Suprapubic skin (tissue), 4 donors: ENCODE results near the gene MAGEF1.

Source experiments
- EP300 ChIP-seq: sonication (generic); formaldehyde crosslinking; IDR thresholded peaks from one replicate; pipeline ENCODE4 v1.6.1; 2017; ENCODE audit warnings: antibody characterized with exemption
- POLR2A ChIP-seq, 2 donors: fragments of 450-650 bp; IDR thresholded peaks; one replicate each; pipeline ENCODE4 v1.6.1; 2017; ENCODE audit warnings: antibody characterized with exemption in 2 of 2, mild to moderate bottlenecking in 2 of 2, moderate library complexity in 2 of 2
- POLR2AphosphoS5 ChIP-seq, 3 donors: sonication (generic); formaldehyde crosslinking; IDR thresholded peaks; one replicate each; pipeline ENCODE4 v1.6.1; 2017; ENCODE audit warnings: antibody characterized with exemption in 3 of 3
- TF ChIP-seq, protein P1 (sequence below), 2 donors: fragments of 200-600 bp in 1 of 2; fragments of 450-650 bp in 1 of 2; sonication (generic) in 1 of 2; IDR thresholded peaks; one replicate each; pipeline ENCODE4 v1.5.1; 2016 to 2019; ENCODE audit warnings: antibody characterized with exemption in 2 of 2, mild to moderate bottlenecking in 1 of 2, moderate library complexity in 1 of 2

DNA sequence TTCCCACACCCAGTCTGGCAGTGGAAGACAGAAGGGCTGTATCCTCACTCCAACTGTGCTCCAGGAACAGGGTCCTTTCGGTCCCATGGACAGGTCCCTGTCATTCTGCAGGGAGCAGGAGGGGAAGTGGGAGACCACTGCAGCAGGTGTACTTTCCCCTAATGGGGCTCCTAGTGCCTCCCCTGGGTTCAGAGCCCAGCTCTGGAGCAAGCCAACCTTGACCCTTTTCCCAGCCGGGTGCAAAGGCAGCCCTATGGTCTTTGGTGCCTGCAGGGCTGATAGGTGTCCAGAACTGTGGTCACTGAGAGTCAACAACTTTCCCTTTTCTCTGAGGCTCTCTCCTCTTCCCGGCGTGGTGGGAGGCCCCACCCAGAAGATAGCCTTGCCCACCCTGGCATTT is 26.8 kb downstream of the MAGEF1 start:
- TF ChIP-seq, protein P1, sequence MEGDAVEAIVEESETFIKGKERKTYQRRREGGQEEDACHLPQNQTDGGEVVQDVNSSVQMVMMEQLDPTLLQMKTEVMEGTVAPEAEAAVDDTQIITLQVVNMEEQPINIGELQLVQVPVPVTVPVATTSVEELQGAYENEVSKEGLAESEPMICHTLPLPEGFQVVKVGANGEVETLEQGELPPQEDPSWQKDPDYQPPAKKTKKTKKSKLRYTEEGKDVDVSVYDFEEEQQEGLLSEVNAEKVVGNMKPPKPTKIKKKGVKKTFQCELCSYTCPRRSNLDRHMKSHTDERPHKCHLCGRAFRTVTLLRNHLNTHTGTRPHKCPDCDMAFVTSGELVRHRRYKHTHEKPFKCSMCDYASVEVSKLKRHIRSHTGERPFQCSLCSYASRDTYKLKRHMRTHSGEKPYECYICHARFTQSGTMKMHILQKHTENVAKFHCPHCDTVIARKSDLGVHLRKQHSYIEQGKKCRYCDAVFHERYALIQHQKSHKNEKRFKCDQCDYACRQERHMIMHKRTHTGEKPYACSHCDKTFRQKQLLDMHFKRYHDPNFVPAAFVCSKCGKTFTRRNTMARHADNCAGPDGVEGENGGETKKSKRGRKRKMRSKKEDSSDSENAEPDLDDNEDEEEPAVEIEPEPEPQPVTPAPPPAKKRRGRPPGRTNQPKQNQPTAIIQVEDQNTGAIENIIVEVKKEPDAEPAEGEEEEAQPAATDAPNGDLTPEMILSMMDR (IDR thresholded peaks at IDR 0.05) = no peak
- TF ChIP-seq POLR2A (IDR thresholded peaks at IDR 0.05) = no peak
- TF ChIP-seq EP300 = no peak
- TF ChIP-seq POLR2AphosphoS5 (IDR thresholded peaks at IDR 0.05) = no peak
